ENCODE data around the gene RFC5. TPM values are rescaled to one million over a fixed set of nuclear protein-coding genes. Genes with fewer than 3 reads are reported as not detected.

The RFC5 gene
- total RNA-seq, 1 experiment from 2014 or later: 78.6 TPM

- no peaks in the 10 kb centered on the region for H3K9me2 ChIP-seq (ENCODE audit: insufficient read depth)
- RAD21 ChIA-PET (ENCODE audit: low non-redundant PET in 1 of 2, low total read pairs in 2 of 2, uncharacterized antibody in 2 of 2, unreplicated experiment in 2 of 2): no interaction called here
- CTCF ChIA-PET: interaction anchor here (2.2 to 3.9 kb wide), 2 partner anchors 8 to 163 kb away, joined by 6 to 62 read pairs; no protein-coding TSS in a partner anchor
- POLR2A ChIA-PET: interaction anchor here (2.4 kb wide), 1 partner anchor 20 kb away, joined by 8 read pairs; the partner anchor contains the start of gene RFC5
- H3K4me1 ChIP-seq (ENCODE audit: control insufficient read depth in 1 of 2, insufficient read depth in 2 of 2, low read length in 2 of 2): peaks cover 0 to 21% of the 10 kb centered on the region in 2 experiments; a peak in 3 of 4 replicates
- H2AFZ ChIP-seq (ENCODE audit: low read depth, low read length, poor library complexity, severe bottlenecking): no peak overlapping the region
- intact Hi-C loops (cut with micrococcal nuclease): no loop called here
- TF ChIP-seq ZBTB33 (IDR thresholded peaks at IDR 0.05; ENCODE audit: extremely low read depth, insufficient replicate concordance, low read length) (no peak), ELF1 (IDR thresholded peaks at IDR 0.05; ENCODE audit: borderline replicate concordance, low read depth) (no peak), POLR2A (IDR thresholded peaks at IDR 0.05; ENCODE audit: borderline replicate concordance, extremely low read depth, insufficient read depth, insufficient read length) (no peak), SIN3A (IDR thresholded peaks at IDR 0.05; ENCODE audit: low read depth) (no peak), ZFX (IDR thresholded peaks at IDR 0.05) (no peak), POLR2AphosphoS5 (IDR thresholded peaks at IDR 0.05; ENCODE audit: low read depth, low read length) (no peak), EZH2 (IDR thresholded peaks at IDR 0.05) (no peak), MAX (IDR thresholded peaks at IDR 0.05) (no peak), SRF (IDR thresholded peaks at IDR 0.05; ENCODE audit: low read depth) (no peak), YY1 (IDR thresholded peaks at IDR 0.05; ENCODE audit: extremely low read depth, insufficient replicate concordance, low read depth, low read length) (no peak), SP1 (IDR thresholded peaks at IDR 0.05; ENCODE audit: low read depth) (no peak), CEBPB (IDR thresholded peaks at IDR 0.05; ENCODE audit: low read depth) (no peak)
- H3K9me3 ChIP-seq (ENCODE audit: control insufficient read depth in 1 of 2, insufficient read depth in 1 of 2, low read depth in 1 of 2, low read length in 2 of 2): no peaks in the 10 kb centered on the region
- no peak overlapping the region for H3K4me3 ChIP-seq (replicated peaks in 1 of 2; ENCODE audit: low read depth in 1 of 2, low read length in 2 of 2)
- H3K9ac ChIP-seq (ENCODE audit: low read length): no peak overlapping the region
- H3K36me3 ChIP-seq (ENCODE audit: control insufficient read depth in 1 of 2, insufficient read depth in 2 of 2, low read length in 2 of 2): peaks cover 29 to 49% of the 10 kb centered on the region in 2 experiments
- H4K20me1 ChIP-seq (ENCODE audit: insufficient read depth): no peaks in the 10 kb centered on the region
- ATAC-seq (no peak), DNase-seq (ENCODE audit: low read depth, low spot score) (no peak)
- no TSS peak for BruUV-seq (replicated peaks)
- H3K79me2 ChIP-seq (ENCODE audit: insufficient read depth, low read length): no peaks in the 10 kb centered on the region; the same call in 1 of the 2 replicates
- H3K27me3 ChIP-seq (ENCODE audit: insufficient read depth, low read length): no peaks in the 10 kb centered on the region
- no peak overlapping the region for H3K27ac ChIP-seq (ENCODE audit: low read depth, low read length)
- H3K4me2 ChIP-seq (ENCODE audit: low read length): no peak overlapping the region
Observed at GRCh38 chr12:118036672-118037411, 20.3 kb downstream of the RFC5 start.
